ENCODE data around the gene TLL1.

Gene TLL1

DNA sequence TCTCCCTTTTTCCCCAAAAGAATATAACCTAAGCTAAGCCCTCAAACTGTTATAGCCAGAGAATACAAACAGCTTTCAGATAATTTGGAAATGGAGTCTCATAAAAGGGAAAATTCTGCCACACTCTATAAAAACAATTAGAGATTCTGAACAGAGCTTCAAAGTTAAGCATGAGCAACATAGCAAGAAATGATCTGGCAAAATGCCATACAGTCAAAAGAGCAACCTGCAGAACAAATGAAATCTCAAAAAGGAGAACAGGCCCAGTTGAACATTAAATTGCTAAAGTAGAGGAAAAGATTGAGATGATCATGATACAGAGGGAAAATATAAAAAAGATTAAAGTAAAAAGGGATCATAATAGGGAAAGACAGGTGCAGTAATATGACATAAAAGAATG lies 250.5 kb downstream of the TLL1 start:
- no peak overlapping the region for H3K27ac ChIP-seq
- TF ChIP-seq ZFX (IDR thresholded peaks at IDR 0.05): no peak
- TF ChIP-seq, protein P1, sequence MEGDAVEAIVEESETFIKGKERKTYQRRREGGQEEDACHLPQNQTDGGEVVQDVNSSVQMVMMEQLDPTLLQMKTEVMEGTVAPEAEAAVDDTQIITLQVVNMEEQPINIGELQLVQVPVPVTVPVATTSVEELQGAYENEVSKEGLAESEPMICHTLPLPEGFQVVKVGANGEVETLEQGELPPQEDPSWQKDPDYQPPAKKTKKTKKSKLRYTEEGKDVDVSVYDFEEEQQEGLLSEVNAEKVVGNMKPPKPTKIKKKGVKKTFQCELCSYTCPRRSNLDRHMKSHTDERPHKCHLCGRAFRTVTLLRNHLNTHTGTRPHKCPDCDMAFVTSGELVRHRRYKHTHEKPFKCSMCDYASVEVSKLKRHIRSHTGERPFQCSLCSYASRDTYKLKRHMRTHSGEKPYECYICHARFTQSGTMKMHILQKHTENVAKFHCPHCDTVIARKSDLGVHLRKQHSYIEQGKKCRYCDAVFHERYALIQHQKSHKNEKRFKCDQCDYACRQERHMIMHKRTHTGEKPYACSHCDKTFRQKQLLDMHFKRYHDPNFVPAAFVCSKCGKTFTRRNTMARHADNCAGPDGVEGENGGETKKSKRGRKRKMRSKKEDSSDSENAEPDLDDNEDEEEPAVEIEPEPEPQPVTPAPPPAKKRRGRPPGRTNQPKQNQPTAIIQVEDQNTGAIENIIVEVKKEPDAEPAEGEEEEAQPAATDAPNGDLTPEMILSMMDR (conservative IDR thresholded peaks at IDR 0.05): no peak

DNA sequence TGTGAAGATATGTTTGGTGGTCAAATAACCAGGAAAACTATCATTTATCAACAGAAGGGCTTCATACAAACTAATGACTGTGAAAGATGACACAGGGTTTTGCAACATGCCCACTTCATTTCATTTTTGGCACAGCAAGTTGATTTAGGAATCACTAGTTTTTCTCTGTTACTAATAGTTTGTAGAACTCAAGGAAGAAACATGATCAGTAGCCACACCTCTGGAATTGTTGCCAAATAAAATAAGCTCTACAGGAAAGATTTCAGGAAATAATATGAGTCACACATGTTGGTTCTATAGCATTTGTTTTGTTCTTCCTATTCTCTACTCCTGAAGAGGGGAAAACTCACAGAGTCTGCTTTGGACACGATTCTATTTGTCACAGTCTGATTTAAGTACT lies 255.4 kb downstream of the TLL1 start:
- no peak overlapping the region for H3K27ac ChIP-seq
- TF ChIP-seq ZFX (IDR thresholded peaks at IDR 0.05): no peak
- TF ChIP-seq, protein P1 (conservative IDR thresholded peaks at IDR 0.05): no peak

DNA sequence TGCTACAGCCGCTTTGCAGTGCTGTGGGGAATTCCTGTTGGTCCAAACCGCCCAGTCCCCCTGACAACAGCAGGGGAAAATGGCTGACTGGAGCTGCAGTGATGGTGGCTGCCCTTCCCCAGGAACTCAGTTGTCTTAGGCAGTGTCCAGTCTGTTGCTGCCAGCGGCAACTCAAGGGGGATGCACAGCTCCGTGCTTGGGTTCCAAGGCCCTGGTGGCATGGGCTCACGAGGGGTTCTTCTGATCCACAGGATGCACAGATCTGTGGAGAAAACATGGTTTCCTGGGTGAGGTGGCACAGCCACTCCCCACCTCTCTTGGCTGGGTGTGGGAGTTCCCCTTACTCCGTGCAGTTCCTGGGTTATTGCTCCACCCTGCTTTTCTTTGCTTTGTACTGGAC lies 261.2 kb downstream of the TLL1 start:
- TF ChIP-seq, protein P1 (conservative IDR thresholded peaks at IDR 0.05): no peak
- TF ChIP-seq ZFX (IDR thresholded peaks at IDR 0.05): no peak
- no peak overlapping the region for H3K27ac ChIP-seq

DNA sequence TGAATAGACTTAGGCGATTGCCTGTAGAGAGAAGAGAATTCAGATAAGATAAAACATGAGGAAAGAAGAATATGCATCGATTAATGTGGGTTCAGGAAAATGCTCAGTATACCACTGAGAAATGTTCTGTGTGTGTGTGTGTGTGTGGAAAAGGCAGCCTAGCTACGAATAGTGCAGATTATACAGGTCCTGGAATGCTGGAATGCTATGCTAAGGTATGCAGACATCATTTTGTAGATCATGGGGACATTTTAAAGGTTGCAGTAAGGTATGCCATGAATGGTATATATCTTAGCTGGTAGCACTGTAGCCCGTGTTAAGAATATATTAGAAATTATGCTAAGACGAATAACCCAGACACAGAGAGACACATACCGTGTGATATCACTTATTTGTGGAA lies 267.9 kb downstream of the TLL1 start:
- no peak overlapping the region for H3K27ac ChIP-seq
- TF ChIP-seq, protein P1 (conservative IDR thresholded peaks at IDR 0.05): no peak
- no peak for TF ChIP-seq ZFX (IDR thresholded peaks at IDR 0.05)

DNA sequence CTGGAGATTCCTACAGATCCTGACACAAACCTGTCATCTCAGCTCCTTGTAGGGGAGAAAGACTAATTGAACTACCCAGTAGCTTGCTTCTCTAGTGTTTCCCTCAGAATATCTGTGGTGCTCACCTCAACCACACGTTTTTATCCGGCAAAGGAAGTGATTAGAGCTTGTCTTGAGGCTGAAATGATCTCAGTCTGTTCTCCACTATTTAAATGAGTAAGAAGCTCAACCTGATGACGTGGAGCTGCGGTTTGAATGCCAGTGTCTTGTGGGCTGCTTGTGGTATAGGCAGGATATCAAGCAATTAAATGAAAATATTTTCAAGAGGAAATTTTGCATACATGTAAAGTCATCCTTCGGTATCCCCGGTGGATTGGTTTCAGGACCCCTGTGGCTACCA lies 270.2 kb downstream of the TLL1 start:
- no peak for TF ChIP-seq ZFX (IDR thresholded peaks at IDR 0.05)
- TF ChIP-seq, protein P1 (conservative IDR thresholded peaks at IDR 0.05): no peak
- H3K27ac ChIP-seq: no peak overlapping the region

DNA sequence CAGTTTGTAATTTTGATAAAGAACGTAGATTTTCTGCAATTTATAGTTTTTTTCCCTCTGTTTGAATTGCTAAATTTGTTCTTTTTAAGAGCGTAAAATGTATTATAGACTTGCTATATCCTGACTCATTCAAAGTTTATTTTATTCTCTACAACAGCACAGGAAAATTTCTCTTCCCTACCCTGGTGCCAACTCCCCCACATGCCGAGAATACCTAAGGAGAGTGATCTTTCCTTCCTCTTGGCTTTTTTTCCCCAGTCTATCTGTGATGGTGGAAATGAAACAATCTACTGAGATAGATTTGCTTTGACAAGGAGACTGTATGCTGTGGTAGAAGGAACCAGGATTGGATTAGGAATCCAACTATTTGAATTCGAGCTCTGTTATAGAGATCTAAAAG lies 271.6 kb downstream of the TLL1 start:
- no peak overlapping the region for H3K27ac ChIP-seq

DNA sequence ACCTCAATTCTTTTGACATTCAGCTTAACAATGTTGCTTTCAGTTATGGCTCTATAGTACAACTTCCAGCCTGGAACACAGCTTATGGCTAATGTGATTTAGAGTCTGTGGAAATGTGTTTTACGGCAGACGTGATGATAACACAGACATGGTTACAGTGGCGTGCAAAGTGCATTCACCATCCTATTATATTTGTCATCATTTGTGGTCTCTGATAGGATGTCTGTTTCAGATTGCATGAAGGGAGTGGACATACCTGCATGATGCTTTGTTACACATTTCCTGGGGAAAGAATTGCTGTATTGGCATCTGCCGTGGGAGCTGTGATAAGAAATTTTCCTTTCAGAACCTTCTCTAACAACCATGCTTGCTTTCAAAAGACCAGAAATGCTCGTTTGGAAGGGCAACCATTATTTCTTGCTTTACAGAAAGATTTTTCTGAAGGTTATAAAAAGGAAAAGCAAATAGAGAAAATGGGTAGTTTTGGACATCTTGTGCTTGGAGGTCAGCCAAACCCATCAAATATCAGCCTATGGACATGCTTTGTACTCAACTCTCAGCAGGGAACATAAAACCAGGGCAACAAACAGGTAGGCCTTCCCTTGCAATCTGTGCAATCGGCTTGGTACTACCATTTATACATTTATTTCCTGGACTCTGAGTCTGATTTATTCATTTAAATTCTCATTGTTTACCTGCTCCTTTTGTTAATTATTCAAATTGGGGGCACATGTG lies 273.9 kb downstream of the TLL1 start:
- H3K27ac ChIP-seq: no peak overlapping the region
- TF ChIP-seq ZFX (IDR thresholded peaks at IDR 0.05): no peak
- TF ChIP-seq, protein P1 (conservative IDR thresholded peaks at IDR 0.05): no peak

More for the DNA sequence above, 271.6 kb downstream of the TLL1 start:
- TF ChIP-seq ZFX (IDR thresholded peaks at IDR 0.05): no peak
- TF ChIP-seq, protein P1 (conservative IDR thresholded peaks at IDR 0.05): no peak

Data from C4-2B (cell line).